ENCODE measurements around the gene IRX5. TPM values are rescaled to one million over a fixed set of nuclear protein-coding genes. Genes with fewer than 3 reads are reported as not detected.

IRX5 gene
- total RNA-seq, 1 experiment from 2014 or later, result 0.86 TPM

- H3K4me2 ChIP-seq (ENCODE audit: low read length), result 0 out of 2 replicates have a peak overlapping the region, but pooled peaks have one; percentile 23
- H3K27me3 ChIP-seq (ENCODE audit: insufficient read depth, low read length), result no peaks in the 10 kb centered on the region
Observed at GRCh38 chr16:54936979-54937670, 6.5 kb downstream of the IRX5 start.

More at GRCh38 chr16:54936979-54937670, 6.5 kb downstream of the IRX5 start:
- ChIA-PET POLR2A (no interaction called here), RAD21 (ENCODE audit: low non-redundant PET in 1 of 2, low total read pairs in 2 of 2, uncharacterized antibody in 2 of 2, unreplicated experiment in 2 of 2) (no interaction called here), CTCF (no interaction called here)
- H3K4me3 ChIP-seq (replicated peaks in 1 of 2; ENCODE audit: low read depth in 1 of 2, low read length in 2 of 2), result no peak overlapping the region
- no peak overlapping the region for H2AFZ ChIP-seq (ENCODE audit: low read depth, low read length, poor library complexity, severe bottlenecking)
- H3K79me2 ChIP-seq (ENCODE audit: insufficient read depth, low read length), result no peaks in the 10 kb centered on the region
- H3K9me3 ChIP-seq (ENCODE audit: control insufficient read depth in 1 of 2, insufficient read depth in 1 of 2, low read depth in 1 of 2, low read length in 2 of 2), result no peaks in the 10 kb centered on the region
- no peaks in the 10 kb centered on the region for H3K9me2 ChIP-seq (ENCODE audit: insufficient read depth)
- TF ChIP-seq SRF (IDR thresholded peaks at IDR 0.05; ENCODE audit: low read depth) (no peak), ZNF274 (IDR thresholded peaks at IDR 0.05; ENCODE audit: low read depth, low read length) (no peak), CTCF (IDR thresholded peaks at IDR 0.05 in 2 of 3, conservative IDR thresholded peaks at IDR 0.05 in 1 of 3; ENCODE audit: borderline replicate concordance in 1 of 3, insufficient read depth in 1 of 3, low read depth in 2 of 3, low read length in 2 of 3) (peak; percentile 23 to 75 (median 69); a peak in 5 of 6 replicates), REST (IDR thresholded peaks at IDR 0.05; ENCODE audit: low read depth) (no peak), FOSL1 (IDR thresholded peaks at IDR 0.05; ENCODE audit: low read depth) (no peak), ATF3 (IDR thresholded peaks at IDR 0.05) (no peak), POLR2A (IDR thresholded peaks at IDR 0.05; ENCODE audit: borderline replicate concordance, extremely low read depth, insufficient read depth, insufficient read length) (no peak), EZH2phosphoT487 (IDR thresholded peaks at IDR 0.05; ENCODE audit: borderline replicate concordance) (no peak), ZBTB33 (IDR thresholded peaks at IDR 0.05; ENCODE audit: extremely low read depth, insufficient replicate concordance, low read length) (no peak), EZH2 (IDR thresholded peaks at IDR 0.05) (no peak), RAD21 (IDR thresholded peaks at IDR 0.05; ENCODE audit: low read depth) (0 out of 2 replicates have a peak, but pooled peaks have one; percentile 11), ZFX (IDR thresholded peaks at IDR 0.05) (no peak), SIN3A (IDR thresholded peaks at IDR 0.05; ENCODE audit: low read depth) (no peak), JUND (IDR thresholded peaks at IDR 0.05) (no peak), YY1 (IDR thresholded peaks at IDR 0.05; ENCODE audit: extremely low read depth, insufficient replicate concordance, low read depth, low read length) (no peak), MAX (IDR thresholded peaks at IDR 0.05) (no peak), POLR2AphosphoS5 (IDR thresholded peaks at IDR 0.05; ENCODE audit: low read depth, low read length) (no peak)
- ATAC-seq (no peak), DNase-seq (ENCODE audit: low read depth, low spot score) (no peak)
- no peak overlapping the region for H3K27ac ChIP-seq (ENCODE audit: low read depth, low read length)
- H4K20me1 ChIP-seq (ENCODE audit: insufficient read depth), result no peaks in the 10 kb centered on the region
- intact Hi-C loops (cut with micrococcal nuclease), result no loop called here
- BruUV-seq (replicated peaks), result no TSS peak
- H3K9ac ChIP-seq (ENCODE audit: low read length), result no peak overlapping the region
- H3K4me1 ChIP-seq (ENCODE audit: control insufficient read depth in 1 of 2, insufficient read depth in 2 of 2, low read length in 2 of 2), result no peaks in the 10 kb centered on the region
- H3K36me3 ChIP-seq (ENCODE audit: control insufficient read depth in 1 of 2, insufficient read depth in 2 of 2, low read length in 2 of 2), result no peaks in the 10 kb centered on the region
